Duodenal mucosa (tissue), 2 donors: ENCODE data around the gene THEMIS2.
"Not testable (repeated sequence)": the region's sequence is repeated elsewhere in the genome, so short reads cannot be mapped to it uniquely, and the experiment has no call there.

ENCODE experiments used
- H3K27ac ChIP-seq: one replicate; pipeline ENCODE4 v1.7.0; 2013; ENCODE audit warnings: low read depth, low read length
- H3K27me3 ChIP-seq, 2 donors: one replicate each; pipeline ENCODE4 v1.7.0; 2013; ENCODE audit warnings: low read length in 2 of 2, control low read depth in 1 of 2; ENCODE audit not compliant: insufficient read depth in 2 of 2, control insufficient read depth in 1 of 2
- H3K36me3 ChIP-seq, 2 donors: one replicate each; pipeline ENCODE4 v1.7.0; 2013; ENCODE audit warnings: low read length in 2 of 2, control low read depth in 1 of 2; ENCODE audit not compliant: insufficient read depth in 2 of 2, control insufficient read depth in 1 of 2
- H3K4me1 ChIP-seq, 2 donors: one replicate each; pipeline ENCODE4 v1.7.0; 2013; ENCODE audit warnings: low read length in 2 of 2, control low read depth in 1 of 2; ENCODE audit not compliant: insufficient read depth in 2 of 2, control insufficient read depth in 1 of 2
- H3K4me3 ChIP-seq, 2 donors: one replicate each; pipeline ENCODE4 v1.7.0; 2013; ENCODE audit warnings: low read length in 2 of 2, low read depth in 1 of 2
- H3K9ac ChIP-seq, 2 donors: one replicate each; pipeline ENCODE4 v1.7.0; 2013; ENCODE audit warnings: low read length in 2 of 2, low read depth in 1 of 2
- H3K9me3 ChIP-seq, 2 donors: one replicate each; pipeline ENCODE4 v1.7.0; 2013; ENCODE audit warnings: low read length in 2 of 2, control low read depth in 1 of 2; ENCODE audit not compliant: control insufficient read depth in 1 of 2

THEMIS2 gene

GRCh38 chr1:27872059-27872801 is at the start of gene THEMIS2:
TSS of gene THEMIS2 (plus strand) at chr1:27872544. CDS start at chr1:27872572, 28 bp downstream.
- Histone ChIP-seq H3K36me3 (peaks cover 0 to 8% of the 10 kb centered on the region in 2 donors), H3K9ac (peak within 1 kb of the TSS; percentile 78 to 88), H3K27me3 (no peaks in the 10 kb centered on the region), H3K4me1 (peaks cover 15 to 41% of the 10 kb centered on the region in 2 donors), H3K9me3 (no peaks in the 10 kb centered on the region), H3K4me3 (peak within 1 kb of the TSS; percentile 74 to 94), H3K27ac (peak within 1 kb of the TSS; percentile 61)

- Histone ChIP-seq H3K27ac (no peak overlapping the region), H3K27me3 (no peaks in the 10 kb centered on the region), H3K4me1 (no peaks in the 10 kb centered on the region), H3K36me3 (peaks cover 17 to 29% of the 10 kb centered on the region in 2 donors), H3K9me3 (no peaks in the 10 kb centered on the region), H3K9ac (no peak overlapping the region), H3K4me3 (no peak overlapping the region)
Observed at GRCh38 chr1:27823784-27824183, 48.6 kb upstream of the THEMIS2 start.

GRCh38 chr1:27824411-27824810 is 47.9 kb upstream of the THEMIS2 start:
- H3K4me1 ChIP-seq, result no peaks in the 10 kb centered on the region
- peaks cover 15 to 24% of the 10 kb centered on the region in 2 donors for H3K36me3 ChIP-seq
- H3K27me3 ChIP-seq, result no peaks in the 10 kb centered on the region
- H3K9ac ChIP-seq, result no peak overlapping the region
- H3K9me3 ChIP-seq, result no peaks in the 10 kb centered on the region
- H3K27ac ChIP-seq, result no peak overlapping the region
- H3K4me3 ChIP-seq, result no peak overlapping the region

DNA sequence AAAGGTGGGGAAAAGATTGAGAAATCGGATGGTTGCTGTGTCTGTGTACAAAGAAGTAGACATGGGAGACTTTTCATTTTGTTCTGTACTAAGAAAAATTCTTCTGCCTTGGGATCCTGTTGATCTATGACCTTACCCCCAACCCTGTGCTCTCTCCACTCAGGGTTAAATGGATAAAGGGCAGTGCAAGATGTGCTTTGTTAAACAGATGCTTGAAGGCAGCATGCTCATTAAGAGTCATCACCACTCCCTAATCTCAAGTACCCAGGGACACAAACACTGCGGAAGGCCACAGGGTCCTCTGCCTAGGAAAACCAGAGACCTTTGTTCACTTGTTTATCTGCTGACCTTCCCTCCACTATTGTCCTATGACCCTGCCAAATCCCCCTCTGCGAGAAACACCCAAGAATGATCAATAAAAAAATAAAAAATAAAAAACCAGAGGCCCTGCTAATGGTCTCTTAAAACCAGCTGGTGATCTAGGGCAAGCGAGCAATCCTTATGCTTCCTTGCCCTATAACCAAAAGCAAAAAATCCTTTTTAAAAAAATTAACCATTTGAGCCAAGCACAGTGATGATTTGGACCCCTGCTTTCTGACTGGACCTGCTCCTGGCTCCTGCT is 42.9 kb upstream of the THEMIS2 start:
- H3K27ac ChIP-seq, H3K9me3 ChIP-seq, H3K27me3 ChIP-seq: not testable (repeated sequence)
- H3K4me1 ChIP-seq, result peaks cover 15 to 17% of the 10 kb centered on the region in 2 donors
- peaks cover 5 to 12% of the 10 kb centered on the region in 2 donors for H3K36me3 ChIP-seq
- peak overlapping the region in 1 of 2 donors; percentile 87 for H3K9ac ChIP-seq
- peak overlapping the region; percentile 91 to 99 for H3K4me3 ChIP-seq

GRCh38 chr1:27830621-27831440 is 41.5 kb upstream of the THEMIS2 start, which contains the start of gene PPP1R8:
TSS of gene PPP1R8 (plus strand) at chr1:27830782. CDS start at chr1:27830836, 54 bp downstream.
- H3K27ac ChIP-seq, result peak within 1 kb of the TSS; percentile 73
- H3K4me3 ChIP-seq, result peak within 1 kb of the TSS; percentile 91 to 99
- peak within 1 kb of the TSS; percentile 87 to 88 for H3K9ac ChIP-seq
- peaks cover 5 to 17% of the 10 kb centered on the region in 2 donors for H3K36me3 ChIP-seq
- peaks cover 15 to 17% of the 10 kb centered on the region in 2 donors for H3K4me1 ChIP-seq
- H3K27me3 ChIP-seq, result no peaks in the 10 kb centered on the region
- no peaks in the 10 kb centered on the region for H3K9me3 ChIP-seq

- Histone ChIP-seq H3K4me1 (peaks cover 15 to 17% of the 10 kb centered on the region in 2 donors), H3K27ac (no peak overlapping the region), H3K4me3 (peak overlapping the region; percentile 91 to 99), H3K9ac (peak overlapping the region; percentile 87 to 88), H3K36me3 (peaks cover 5 to 17% of the 10 kb centered on the region in 2 donors), H3K27me3 (no peaks in the 10 kb centered on the region), H3K9me3 (no peaks in the 10 kb centered on the region)
Observed at GRCh38 chr1:27831568-27832410, 40.6 kb upstream of the THEMIS2 start.

DNA sequence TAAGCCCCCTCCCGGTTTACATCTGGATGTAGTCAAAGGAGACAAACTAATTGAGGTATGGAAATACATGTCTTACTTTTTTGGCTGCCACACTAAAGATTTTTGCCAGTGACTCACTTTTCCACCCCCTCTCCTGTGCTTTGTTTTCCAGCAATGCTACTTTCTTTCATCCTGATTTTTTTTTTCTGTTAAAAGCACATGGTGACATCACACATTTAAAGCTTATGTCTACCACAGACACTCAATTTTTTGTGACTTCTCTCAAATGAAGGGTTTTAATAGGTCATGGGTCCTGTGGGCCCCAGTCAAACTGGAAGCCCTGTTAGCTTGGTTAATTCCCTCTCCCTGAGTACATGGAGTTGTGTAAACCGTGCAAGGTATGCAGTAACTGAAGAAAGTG is 39.6 kb upstream of the THEMIS2 start:
- no peaks in the 10 kb centered on the region for H3K9me3 ChIP-seq
- H3K36me3 ChIP-seq, result peaks cover 5 to 17% of the 10 kb centered on the region in 2 donors
- peaks cover 15 to 17% of the 10 kb centered on the region in 2 donors for H3K4me1 ChIP-seq
- no peak overlapping the region for H3K4me3 ChIP-seq
- no peaks in the 10 kb centered on the region for H3K27me3 ChIP-seq
- H3K9ac ChIP-seq, result no peak overlapping the region
- H3K27ac ChIP-seq, result no peak overlapping the region

DNA sequence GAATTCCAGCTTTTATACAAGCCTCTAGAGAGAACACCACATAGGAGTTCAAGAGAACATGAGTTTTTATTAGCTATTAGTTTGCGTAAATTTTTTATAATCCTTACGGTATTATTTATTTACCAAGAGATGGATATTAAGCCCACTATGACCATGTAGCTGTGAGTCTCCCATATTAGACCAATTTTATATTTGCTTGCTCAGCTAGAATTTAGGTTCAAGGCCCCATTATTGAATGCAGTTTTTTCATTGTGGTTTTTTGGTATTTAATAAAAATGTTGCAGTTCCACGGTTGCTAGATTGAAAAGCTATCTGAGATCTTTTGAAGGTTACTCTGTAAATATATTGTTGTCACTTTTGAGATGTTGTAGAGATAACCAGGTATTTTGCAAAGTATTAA is 38.9 kb upstream of the THEMIS2 start:
- Histone ChIP-seq H3K27ac (no peak overlapping the region), H3K4me3 (no peak overlapping the region), H3K9me3 (no peaks in the 10 kb centered on the region), H3K9ac (no peak overlapping the region), H3K27me3 (no peaks in the 10 kb centered on the region), H3K4me1 (peaks cover 15 to 17% of the 10 kb centered on the region in 2 donors), H3K36me3 (peaks cover 5 to 18% of the 10 kb centered on the region in 2 donors)

DNA sequence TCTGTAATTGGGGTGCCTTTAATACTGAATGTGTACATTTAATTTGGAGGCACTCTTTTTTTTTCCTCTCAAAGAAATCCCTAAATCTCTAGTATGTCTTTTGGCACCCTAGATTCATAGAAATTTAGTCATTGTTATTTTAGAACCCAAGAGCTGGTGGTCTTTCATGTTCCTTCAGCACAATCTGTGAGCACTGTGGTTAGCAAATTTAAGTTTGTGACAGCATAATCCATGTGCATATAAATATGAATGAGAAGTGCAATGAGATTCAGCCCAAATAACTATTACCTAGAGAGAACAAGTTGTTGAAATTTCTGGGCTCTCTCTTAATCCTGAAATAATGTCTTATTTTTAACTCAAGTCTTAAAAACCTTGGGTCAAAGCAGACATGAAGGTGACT is 37.3 kb upstream of the THEMIS2 start:
- no peak overlapping the region for H3K27ac ChIP-seq
- no peaks in the 10 kb centered on the region for H3K27me3 ChIP-seq
- peaks cover 5 to 29% of the 10 kb centered on the region in 2 donors for H3K36me3 ChIP-seq
- no peak overlapping the region for H3K9ac ChIP-seq
- peaks cover 12 to 13% of the 10 kb centered on the region in 2 donors for H3K4me1 ChIP-seq
- H3K4me3 ChIP-seq, result no peak overlapping the region
- no peaks in the 10 kb centered on the region for H3K9me3 ChIP-seq
